ENCODE measurements around the gene SMNDC1.

Gene SMNDC1

GRCh38 chr10:110326351-110327032, 21.8 kb upstream of the SMNDC1 start:
- DNase-seq = no peak

DNA sequence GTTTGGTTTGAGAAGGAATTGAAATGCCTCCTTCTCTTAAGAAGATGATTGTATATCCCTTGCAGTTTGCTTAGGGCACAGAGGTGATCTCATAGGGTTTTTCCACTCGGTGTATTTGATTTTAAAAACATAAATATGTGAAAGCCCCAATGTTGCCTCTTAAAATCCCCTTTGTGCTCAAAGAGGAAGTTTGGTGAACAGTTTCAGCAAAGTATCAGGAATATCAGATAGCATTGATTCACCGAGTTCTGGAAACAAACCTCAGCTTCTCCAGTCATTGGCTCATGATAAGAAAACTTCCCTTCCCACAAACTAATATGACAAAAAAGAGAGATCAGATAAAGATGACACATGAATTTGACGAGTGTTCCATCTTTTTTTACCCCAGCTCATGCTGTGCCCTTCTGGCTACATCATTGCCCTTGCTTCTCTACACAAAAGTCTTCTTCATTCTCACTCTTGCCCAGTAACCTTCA, 20.1 kb upstream of the SMNDC1 start:
- DNase-seq = no peak

DNA sequence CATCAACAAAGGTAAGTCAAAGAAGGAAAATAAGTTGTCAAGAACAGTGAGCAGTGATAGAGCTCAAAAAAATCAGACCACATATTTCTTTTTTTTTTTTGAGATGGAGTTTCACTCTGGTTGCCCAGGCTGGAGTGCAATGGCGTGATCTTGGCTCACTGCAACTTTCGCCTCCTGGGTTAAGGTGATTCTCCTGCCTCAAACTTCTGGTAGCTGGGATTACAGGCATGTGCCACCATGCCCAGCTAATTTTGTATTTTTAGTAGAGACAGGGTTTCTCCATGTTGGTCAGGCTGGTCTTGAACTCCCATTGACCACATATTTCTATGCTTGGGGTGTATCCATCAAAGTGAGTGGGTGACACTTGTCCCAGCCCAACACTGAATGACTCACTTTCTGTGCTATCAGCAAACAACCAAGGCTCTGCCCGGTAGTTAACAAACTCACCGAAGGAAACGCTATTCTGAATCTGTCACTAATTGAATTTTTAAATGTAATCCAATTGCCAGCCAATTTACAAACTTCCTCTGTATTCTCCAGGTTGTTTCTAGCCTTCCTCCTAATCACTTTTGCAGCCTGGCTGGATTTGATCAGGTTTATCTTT, 19.6 kb upstream of the SMNDC1 start:
- no peak for DNase-seq

DNA sequence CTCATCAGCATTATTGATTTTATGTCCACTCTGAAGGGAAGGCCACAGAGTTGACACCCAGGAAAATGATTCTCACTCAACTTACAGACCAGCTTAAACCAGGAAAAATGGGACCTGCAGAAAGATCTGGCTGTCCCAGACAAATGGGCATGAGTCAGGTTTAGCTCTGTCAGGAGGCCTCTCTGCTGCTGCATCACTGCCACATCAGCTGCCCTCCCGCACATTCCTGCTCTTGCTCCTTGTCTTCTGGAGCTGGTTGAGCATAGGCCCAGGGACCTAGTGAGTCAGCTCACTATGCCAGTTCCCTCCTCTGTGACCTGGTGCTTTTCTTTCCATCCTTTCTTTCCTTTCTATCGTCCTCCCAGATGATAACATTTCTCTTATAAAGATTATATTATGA, 18.8 kb upstream of the SMNDC1 start:
- DNase-seq = no peak

DNA sequence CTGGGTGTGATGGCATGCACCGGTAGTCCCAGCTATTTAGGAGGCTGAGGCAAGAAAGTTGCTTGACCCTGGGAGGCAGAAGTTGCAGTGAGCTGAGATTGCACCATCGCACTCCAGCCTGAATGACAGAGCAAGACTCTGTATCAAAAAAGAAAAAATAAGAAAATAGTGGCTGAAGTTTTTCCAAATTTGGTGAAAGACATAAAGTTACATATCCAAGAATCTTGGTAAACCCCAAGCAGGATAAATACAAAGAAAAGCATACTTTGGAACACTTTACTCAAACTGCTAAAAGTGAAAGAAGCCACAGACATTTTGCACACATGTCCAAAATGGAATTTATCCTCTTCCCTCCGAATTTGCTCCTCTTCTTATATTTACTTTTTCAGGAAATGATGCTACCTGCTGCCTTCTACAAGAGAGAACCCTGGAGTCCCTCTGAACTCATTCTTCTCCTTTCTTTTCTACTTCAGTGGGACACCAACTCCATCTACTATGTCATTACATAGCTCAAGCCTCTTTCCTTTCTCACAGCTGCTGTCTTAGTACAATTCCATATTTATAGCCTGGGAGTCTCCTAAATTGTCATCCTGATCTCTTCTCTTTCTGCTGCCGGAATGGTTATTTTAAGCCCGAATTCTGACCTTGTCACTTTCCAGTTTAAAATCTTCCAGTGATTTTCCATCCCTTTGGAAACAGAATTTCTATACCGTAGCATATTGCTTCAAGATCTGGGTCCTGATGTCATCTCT, 17.3 kb upstream of the SMNDC1 start:
- DNase-seq = no peak

DNA sequence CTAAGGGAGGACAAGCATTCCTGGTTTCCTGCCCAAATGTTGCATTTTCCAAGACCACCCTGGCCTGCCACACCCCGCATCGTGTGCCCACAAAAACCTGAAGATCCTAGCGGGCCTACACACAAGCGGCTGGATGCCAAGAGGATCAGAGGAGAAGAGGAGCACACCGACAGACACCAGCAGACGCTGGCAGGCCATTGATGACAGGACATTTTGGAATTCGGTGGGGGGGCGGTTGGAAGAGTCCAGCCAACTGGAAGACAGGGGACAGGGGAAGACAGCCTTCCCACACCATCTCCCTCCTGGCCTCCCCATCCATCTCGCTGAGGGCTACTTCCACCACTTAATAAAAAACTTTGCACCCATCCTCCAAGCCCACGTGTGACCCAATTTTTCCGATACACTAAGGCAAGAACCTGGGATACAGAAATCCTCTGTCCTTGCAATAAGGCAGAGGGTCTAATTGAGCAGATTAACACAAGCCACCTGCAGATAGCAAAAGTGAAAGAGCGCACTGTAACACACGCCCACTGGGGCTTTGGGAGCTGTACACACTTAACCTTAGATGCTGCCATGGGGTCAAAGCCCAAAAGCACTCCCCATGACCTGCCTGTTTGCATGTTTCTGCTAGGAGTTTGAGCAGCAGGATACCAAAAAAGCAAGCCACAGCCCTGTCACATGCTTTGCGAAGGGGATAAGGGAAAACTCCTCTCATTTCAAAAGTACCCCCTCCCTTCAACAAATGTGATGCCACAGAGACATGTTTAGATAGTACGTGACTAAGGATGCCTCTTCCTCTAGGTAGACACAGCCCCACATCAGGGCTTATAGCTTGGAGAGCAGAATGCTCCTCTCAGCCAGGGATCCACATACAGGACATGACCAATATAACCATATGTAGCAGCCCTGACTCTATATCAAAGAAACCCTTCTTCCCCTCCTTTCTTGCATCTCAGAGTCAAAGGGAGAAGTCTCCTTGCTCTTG, 13.4 kb upstream of the SMNDC1 start:
- no peak for DNase-seq

GRCh38 chr10:110313674-110314073, 9.0 kb upstream of the SMNDC1 start:
- no peak for DNase-seq

DNA sequence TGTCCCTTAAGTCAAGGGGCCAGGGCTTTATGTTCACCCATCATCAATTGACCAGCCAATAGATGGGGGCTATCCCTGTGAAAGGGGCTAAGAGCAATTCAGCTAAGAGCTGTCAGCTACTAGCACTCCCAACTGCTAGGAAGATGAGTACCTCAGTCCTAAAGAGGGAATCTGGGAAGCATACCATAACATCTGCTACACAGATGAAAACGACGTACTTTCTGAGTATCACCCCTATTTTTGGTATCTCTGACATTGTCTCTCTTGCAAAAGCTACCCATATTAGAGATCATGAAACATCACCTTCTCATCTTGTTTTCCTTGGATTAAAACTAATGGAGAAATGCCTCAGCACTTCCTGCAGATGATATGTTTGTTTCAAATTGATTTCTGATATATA, 7.5 kb upstream of the SMNDC1 start:
- DNase-seq = no peak

DNA sequence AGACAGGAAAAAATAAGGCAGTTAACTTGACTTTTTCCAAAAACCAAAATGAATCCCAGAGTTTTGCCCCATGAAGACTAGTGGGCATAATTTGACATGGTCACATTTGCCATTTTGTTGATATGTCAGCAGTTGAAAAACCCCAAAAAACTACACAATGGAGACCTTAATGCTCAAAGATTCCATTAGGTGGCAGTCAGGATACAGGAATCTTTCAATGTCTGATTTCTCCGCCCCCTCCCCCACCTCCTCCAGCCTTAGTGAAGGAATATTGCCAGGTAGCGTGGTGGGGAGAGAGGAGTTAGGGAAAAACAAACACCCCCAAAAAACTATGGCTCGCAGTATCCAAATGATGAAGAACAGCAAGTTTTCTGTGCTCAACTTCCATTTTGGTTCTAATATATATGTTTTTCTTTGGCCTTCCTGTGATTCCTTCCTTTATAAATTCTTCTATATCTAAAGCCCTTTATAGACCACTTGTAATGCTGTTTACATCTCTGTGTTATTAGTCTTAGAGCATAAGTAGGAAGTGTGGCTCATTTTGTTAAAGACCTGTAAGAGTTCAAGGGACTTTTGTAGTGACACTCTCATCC, 6.7 kb upstream of the SMNDC1 start:
- DNase-seq = peak; percentile 56

GRCh38 chr10:110310741-110311140, 6.0 kb upstream of the SMNDC1 start:
- DNase-seq = no peak

DNA sequence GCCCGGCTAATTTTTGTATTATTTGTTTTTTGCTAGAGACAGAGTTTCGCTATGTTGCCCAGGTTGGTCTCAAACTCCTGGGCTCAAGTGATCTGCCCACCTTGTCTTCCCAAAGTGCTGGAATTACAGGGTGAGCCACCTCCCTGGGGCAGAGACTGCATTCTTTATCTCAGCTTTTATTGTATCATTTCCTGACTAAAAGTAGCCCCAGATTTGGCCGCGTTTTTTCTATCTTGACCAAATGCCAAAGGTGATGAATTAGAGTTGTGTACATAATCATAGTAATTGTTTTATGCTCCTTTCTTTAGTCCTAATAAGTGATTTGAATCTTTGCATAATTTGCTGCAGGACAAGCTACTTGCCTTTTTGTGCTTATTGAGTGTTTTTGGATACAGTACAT, 3.1 kb upstream of the SMNDC1 start:
- no peak for DNase-seq

DNA sequence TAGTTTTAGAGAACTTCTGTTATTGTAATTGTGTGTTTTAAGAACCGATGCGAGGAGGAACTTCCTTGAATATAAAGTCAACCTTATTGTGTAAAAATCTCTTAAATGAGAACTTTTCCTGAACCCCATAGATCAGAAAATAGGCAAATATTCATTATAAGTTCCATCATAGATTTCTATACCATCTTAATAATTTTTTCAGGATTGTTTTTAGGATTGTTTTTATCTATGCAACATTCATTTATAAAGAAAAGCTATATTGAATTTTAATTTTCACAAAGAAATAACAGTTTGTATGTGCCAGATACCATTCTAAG, 1.7 kb upstream of the SMNDC1 start:
- DNase-seq = no peak

DNA sequence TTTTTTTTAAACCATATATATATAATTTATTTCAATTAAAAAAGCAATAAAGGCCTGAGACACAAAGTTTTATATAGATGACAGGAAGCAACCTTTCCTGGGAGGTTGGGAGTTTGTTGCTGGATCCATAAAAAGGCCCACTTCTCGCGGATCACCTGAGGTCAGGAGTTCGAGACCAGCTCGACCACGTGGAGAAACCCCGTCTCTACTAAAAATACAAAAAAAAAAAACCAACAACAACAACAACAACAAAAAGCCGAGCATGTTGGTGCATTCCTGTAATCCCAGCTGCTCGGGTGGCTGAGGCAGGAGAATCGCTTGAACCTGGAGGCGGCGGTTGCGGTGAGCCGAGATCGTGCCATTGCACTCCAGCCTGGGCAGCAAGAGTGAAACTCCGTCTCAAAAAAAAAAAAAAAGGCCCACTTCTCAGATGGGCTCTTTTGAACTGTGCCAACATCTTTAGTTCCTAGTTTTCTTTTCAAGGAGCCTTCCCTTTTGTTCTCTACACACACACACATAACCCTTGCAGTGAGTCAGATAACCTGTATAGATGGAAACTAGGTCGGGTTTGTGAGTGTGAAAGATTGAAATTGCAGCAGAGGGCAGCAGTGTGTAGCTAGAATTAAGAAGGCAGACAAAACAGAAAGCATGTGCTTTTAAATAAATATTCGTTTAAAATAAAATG, 1.2 kb upstream of the SMNDC1 start:
- DNase-seq = peak; percentile 52

DNA sequence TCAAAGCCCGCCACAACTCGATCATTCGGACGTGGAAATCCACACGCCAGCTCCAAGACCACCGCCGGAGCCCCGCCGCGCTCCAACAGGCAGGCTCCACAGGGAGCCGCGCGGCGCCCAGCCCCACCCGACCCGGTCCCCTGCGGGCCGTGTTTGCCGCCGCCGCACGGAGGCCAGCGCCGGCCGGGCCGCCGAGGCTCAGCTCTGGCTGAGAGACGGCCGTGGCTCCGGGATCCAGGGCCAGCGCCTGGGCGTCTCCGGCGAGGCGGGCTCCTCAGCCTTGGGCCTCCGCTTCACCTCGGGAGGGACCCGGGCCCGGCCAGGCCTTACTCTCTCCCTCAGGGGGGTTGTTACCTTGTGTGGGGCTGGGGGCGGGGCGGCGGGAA, 333 bp downstream of the SMNDC1 start:
- no peak for DNase-seq

DNA sequence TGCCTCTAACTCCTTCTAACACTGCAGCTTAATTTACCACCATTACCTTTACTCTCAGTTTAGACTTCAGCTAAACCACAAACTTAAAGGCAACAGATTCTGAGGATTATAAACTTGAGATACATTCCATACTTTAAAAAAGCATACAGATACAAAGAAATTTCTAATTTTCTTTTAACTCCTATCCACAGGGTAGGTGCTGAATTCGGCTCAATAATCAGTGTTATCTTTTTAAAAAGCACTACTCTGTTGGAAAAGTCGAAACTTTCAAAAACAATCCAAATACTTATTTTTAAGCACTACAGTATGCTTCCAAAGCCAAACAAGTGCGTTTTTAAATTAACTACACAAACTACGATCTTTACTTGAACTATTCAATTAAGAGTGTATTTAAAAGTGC, 1.0 kb downstream of the SMNDC1 start:
- DNase-seq = no peak

GRCh38 chr10:110300486-110300986, 4.2 kb downstream of the SMNDC1 start:
- DNase-seq = no peak

DNA sequence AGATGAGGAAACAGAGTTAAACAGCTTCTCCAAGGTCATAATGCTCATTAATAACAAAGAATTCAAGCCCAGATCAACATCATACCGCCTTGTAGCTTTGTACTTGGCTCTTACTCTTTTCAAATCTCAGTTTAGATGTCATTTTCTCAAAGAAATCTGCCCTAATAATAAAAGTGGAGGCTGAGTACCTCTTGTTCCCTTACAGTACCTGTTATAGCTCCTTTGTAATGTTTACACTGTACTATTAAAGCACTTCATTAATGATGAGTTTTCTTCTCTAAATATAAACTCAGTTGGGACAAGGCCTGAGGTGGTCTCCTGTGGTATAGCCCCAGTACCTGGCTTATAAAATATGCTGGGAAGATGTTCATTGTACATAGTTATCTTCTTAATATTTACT, 7.8 kb downstream of the SMNDC1 start:
- no peak for DNase-seq

DNA sequence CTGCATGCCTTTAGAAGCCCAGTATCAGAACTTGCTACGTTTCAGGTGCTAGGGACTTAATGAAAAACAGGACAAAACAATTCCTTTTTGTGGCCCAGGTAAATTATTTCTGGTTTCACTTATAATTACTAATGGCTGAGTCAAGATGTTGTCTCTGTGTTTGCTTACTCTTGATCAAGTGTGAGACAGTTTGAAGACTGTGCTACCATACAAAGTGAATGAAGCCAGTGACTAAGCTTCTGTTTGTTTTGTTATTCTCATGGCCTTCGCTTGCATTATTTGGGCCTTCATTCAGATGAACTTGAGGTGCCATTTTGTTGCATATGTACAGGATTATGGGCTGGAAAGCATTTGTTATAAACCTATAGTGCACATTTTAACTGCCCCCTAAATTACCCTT, 17.9 kb downstream of the SMNDC1 start:
- DNase-seq = no peak

GRCh38 chr10:110285501-110285900, 19.2 kb downstream of the SMNDC1 start:
- DNase-seq = no peak

DNA sequence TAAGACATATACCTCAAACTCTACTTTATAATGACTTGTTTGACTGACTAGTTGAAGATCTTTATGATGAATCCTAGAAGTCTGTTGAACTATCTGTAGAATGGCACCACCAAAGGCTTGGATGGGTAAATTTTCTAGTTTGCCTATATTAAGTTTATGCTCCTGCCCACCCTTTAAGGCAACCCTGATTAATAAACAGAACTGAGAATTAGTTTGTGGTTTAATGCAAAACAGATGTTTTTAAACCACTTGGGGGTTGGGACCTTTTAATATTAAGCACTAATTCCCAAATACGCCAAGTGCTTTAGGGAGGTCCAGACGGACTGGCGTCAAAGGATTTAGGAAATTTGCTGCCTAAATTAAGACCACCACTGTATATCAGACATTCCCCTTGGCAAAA, 20.5 kb downstream of the SMNDC1 start:
- no peak for DNase-seq

DNA sequence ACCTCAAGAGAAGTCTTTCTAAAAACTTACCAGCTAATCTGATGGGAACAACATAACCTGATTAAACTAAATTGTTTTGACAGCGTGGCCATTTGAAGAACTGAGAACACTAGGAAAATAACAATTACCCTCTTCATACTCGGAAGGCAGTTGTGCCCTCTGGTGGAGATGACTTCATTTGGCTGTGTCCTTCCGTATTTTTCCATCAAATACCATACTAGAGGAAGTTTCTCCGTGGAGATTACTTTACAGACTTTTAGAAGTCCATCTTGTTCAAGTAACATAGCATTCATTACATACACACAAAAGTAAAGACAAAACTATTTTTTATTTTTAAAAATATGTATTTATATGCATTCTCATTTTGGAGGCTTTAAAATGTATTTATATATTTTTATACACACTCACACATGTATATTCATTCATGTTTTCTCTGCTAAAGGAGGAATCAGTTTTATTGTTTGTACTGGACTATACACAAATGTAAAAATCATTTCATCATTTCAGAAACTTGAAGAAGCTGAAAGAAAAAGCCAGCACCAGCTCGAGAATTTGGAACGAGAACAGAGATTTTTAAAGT, 25.2 kb downstream of the SMNDC1 start:
- DNase-seq = peak; percentile 52

Measured in stimulated activated CD4-positive, alpha-beta T cell treated with anti-CD3 and anti-CD28 coated beads, Interleukin-15, amount 100 ng/mL, for 24 hours (primary cell).